Ascending aorta (tissue), 2 donors: ENCODE results near the gene NCK2. TPM values are rescaled to one million over a fixed set of nuclear protein-coding genes. Genes with fewer than 3 reads are reported as not detected.

Source experiments
- DNase-seq, 2 donors: peaks; one replicate each; pipeline ENCODE4 v3.0.0-alpha.2; 2019; ENCODE audit warnings: low spot score in 2 of 2
- H3K27ac ChIP-seq, 2 donors: fragments of 200-600 bp; sonication (generic); one replicate each; pipeline ENCODE4 v1.5.1; 2016 to 2017; ENCODE audit warnings: mild to moderate bottlenecking in 1 of 2
- H3K27me3 ChIP-seq: fragments of 200-600 bp; sonication (generic); one replicate; pipeline ENCODE4 v1.5.1; 2017
- H3K36me3 ChIP-seq, 2 donors: fragments of 200-600 bp; sonication (generic); one replicate each; pipeline ENCODE4 v1.5.1; 2016
- H3K4me1 ChIP-seq, 2 donors: fragments of 200-600 bp; sonication (generic); one replicate each; pipeline ENCODE4 v1.5.1; 2016 to 2017; ENCODE audit warnings: mild to moderate bottlenecking in 1 of 2
- H3K4me3 ChIP-seq, 2 donors: fragments of 200-600 bp; sonication (generic); one replicate each; pipeline ENCODE4 v1.5.1; 2016 to 2017; ENCODE audit warnings: mild to moderate bottlenecking in 1 of 2
- H3K9me3 ChIP-seq, 2 donors: fragments of 200-600 bp; sonication (generic); one replicate each; pipeline ENCODE4 v1.5.1; 2016
- intact Hi-C: fragments of 100-400 bp; cut with DNase I; formaldehyde crosslinking; loops from one replicate; pipeline ENCODE4 v1.15.1; 2023
- total RNA-seq: library from RNA; depleted of rRNA; stranded (reverse); fragments of >200 nt; gene quantifications from one replicate; pipeline ENCODE4 v1.1.0, GENCODE V29; 2016
- TF ChIP-seq, protein P1 (sequence below), 3 experiments: fragments of 200-600 bp in 2 of 3; fragments of 450-650 bp in 1 of 3; sonication (generic) in 2 of 3; IDR thresholded peaks; one replicate each; pipeline ENCODE4 v1.5.1; 2016 to 2019; ENCODE audit warnings: antibody characterized with exemption in 3 of 3, mild to moderate bottlenecking in 1 of 3, moderate library complexity in 1 of 3

The NCK2 gene
- total RNA-seq, 1 donor from 2014 or later, result 57.6 TPM

DNA sequence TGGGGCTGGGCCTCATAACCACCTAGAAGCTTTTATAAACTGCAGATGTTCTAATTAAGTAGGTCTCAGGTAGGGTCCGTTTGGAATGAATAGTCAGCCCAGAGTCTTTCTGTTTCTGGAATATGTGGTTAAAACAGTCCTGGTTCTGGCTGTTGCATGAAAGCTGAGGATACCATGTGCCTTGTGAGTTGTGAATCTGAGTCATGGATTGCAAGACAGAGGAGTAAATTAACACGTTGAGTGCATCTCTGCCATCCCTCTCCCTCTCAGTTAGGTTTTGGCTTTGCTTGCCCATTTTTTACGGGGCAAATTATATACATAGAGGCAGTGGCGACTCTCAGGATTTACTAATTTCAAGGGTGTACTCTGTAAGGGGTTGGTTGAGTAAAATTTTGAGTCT lies 59.1 kb downstream of the NCK2 start:
- H3K27ac ChIP-seq, result no peak overlapping the region
- peaks cover 9 to 19% of the 10 kb centered on the region in 2 donors for H3K4me1 ChIP-seq
- intact Hi-C loops, result no loop called here
- no peak for DNase-seq
- H3K36me3 ChIP-seq, result no peaks in the 10 kb centered on the region
- H3K9me3 ChIP-seq, result no peaks in the 10 kb centered on the region
- TF ChIP-seq, protein P1, sequence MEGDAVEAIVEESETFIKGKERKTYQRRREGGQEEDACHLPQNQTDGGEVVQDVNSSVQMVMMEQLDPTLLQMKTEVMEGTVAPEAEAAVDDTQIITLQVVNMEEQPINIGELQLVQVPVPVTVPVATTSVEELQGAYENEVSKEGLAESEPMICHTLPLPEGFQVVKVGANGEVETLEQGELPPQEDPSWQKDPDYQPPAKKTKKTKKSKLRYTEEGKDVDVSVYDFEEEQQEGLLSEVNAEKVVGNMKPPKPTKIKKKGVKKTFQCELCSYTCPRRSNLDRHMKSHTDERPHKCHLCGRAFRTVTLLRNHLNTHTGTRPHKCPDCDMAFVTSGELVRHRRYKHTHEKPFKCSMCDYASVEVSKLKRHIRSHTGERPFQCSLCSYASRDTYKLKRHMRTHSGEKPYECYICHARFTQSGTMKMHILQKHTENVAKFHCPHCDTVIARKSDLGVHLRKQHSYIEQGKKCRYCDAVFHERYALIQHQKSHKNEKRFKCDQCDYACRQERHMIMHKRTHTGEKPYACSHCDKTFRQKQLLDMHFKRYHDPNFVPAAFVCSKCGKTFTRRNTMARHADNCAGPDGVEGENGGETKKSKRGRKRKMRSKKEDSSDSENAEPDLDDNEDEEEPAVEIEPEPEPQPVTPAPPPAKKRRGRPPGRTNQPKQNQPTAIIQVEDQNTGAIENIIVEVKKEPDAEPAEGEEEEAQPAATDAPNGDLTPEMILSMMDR (IDR thresholded peaks at IDR 0.05), result no peak
- H3K4me3 ChIP-seq, result no peak overlapping the region
- no peaks in the 10 kb centered on the region for H3K27me3 ChIP-seq

DNA sequence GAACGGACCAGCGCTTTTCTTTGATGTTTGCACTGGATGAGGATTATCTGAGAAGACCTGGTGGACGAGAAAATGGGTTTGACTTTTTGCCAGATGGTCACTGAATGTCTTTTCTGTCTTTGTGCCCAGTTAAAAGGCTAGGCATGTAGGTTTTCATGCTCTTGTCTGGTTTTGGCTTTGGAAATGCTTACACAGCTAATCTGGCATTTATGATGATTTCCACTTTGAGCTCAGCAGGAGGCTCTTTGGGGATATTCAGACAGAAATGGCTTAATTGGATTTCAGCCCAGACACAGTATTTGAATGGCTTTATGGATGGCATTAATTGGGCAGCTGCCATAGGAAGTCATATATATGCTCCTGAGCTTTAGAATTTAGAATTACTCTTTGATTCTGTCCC lies 59.6 kb downstream of the NCK2 start:
- intact Hi-C loops, result no loop called here
- Histone ChIP-seq H3K4me3 (no peak overlapping the region), H3K27me3 (no peaks in the 10 kb centered on the region), H3K27ac (no peak overlapping the region), H3K4me1 (peaks cover 9 to 18% of the 10 kb centered on the region in 2 donors), H3K9me3 (no peaks in the 10 kb centered on the region), H3K36me3 (no peaks in the 10 kb centered on the region)
- no peak for DNase-seq
- TF ChIP-seq, protein P1 (IDR thresholded peaks at IDR 0.05), result no peak

DNA sequence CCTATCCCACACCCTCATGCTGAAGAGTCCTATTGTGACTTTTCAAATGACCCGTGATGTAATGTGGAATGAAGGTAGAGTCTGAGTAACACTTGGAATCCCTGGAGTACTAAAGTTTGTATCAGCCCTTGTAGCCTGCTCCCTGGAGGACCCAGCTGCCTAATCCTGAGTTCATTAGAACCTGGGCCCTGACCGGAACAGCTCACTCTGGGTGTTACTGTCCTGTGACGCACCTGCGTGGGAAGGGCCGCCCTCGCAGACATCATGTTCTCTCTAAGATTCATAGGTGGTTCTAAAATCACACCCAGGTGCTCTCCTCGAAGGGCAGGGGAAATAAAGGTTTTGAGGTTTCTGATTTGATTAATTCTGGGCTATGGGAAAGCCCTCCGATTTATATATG lies 62.3 kb downstream of the NCK2 start:
- intact Hi-C loops, result no loop called here
- Histone ChIP-seq H3K36me3 (no peaks in the 10 kb centered on the region), H3K4me1 (peaks cover 4 to 7% of the 10 kb centered on the region in 2 donors), H3K4me3 (no peak overlapping the region), H3K27me3 (no peaks in the 10 kb centered on the region), H3K27ac (no peak overlapping the region), H3K9me3 (no peaks in the 10 kb centered on the region)
- TF ChIP-seq, protein P1 (IDR thresholded peaks at IDR 0.05), result no peak
- DNase-seq, result no peak

GRCh38 chr2:105808423-105809096 lies 63.8 kb downstream of the NCK2 start:
- Histone ChIP-seq H3K36me3 (no peaks in the 10 kb centered on the region), H3K4me3 (no peak overlapping the region), H3K27ac (no peak overlapping the region), H3K4me1 (peaks cover 4 to 20% of the 10 kb centered on the region in 2 donors), H3K27me3 (no peaks in the 10 kb centered on the region), H3K9me3 (no peaks in the 10 kb centered on the region)
- DNase-seq, result no peak
- TF ChIP-seq, protein P1 (IDR thresholded peaks at IDR 0.05), result no peak
- intact Hi-C loops, result no loop called here

- H3K4me1 ChIP-seq, result peaks cover 7 to 22% of the 10 kb centered on the region in 2 donors
Observed at GRCh38 chr2:105809097-105809473, 64.4 kb downstream of the NCK2 start.

More at GRCh38 chr2:105809097-105809473, 64.4 kb downstream of the NCK2 start:
- H3K9me3 ChIP-seq, result no peaks in the 10 kb centered on the region
- no peaks in the 10 kb centered on the region for H3K27me3 ChIP-seq
- no peak overlapping the region for H3K27ac ChIP-seq
- H3K4me3 ChIP-seq, result no peak overlapping the region
- no peaks in the 10 kb centered on the region for H3K36me3 ChIP-seq
- intact Hi-C loops, result no loop called here
- TF ChIP-seq, protein P1 (IDR thresholded peaks at IDR 0.05), result no peak
- DNase-seq, result no peak
